Tibial nerve (tissue), 4 donors: ENCODE results near the gene SSR4.

Experiments
- CTCF ChIP-seq, 5 experiments: fragments of 200-600 bp in 3 of 5; fragments of 450-650 bp in 2 of 5; sonication (generic) in 3 of 5; IDR thresholded peaks; one replicate each; pipeline ENCODE4 v1.5.1; 2016 to 2019; ENCODE audit warnings: antibody characterized with exemption in 5 of 5, mild to moderate bottlenecking in 3 of 5, moderate library complexity in 2 of 5
- EP300 ChIP-seq, 2 donors: sonication (generic); formaldehyde crosslinking; IDR thresholded peaks; one replicate each; pipeline ENCODE4 v1.6.1; 2017; ENCODE audit warnings: antibody characterized with exemption in 2 of 2, mild to moderate bottlenecking in 1 of 2
- POLR2A ChIP-seq, 2 donors: fragments of 450-650 bp; IDR thresholded peaks; one replicate each; pipeline ENCODE4 v1.6.1; 2017; ENCODE audit warnings: antibody characterized with exemption in 2 of 2, mild to moderate bottlenecking in 2 of 2, moderate library complexity in 2 of 2

GRCh38 chrX:153769158-153769864, 25.2 kb upstream of the SSR4 start:
- TF ChIP-seq CTCF (IDR thresholded peaks at IDR 0.05) (no peak), EP300 (IDR thresholded peaks at IDR 0.05) (no peak), POLR2A (IDR thresholded peaks at IDR 0.05) (no peak)
